ENCODE measurements around the gene INTS14.

INTS14 gene

DNA sequence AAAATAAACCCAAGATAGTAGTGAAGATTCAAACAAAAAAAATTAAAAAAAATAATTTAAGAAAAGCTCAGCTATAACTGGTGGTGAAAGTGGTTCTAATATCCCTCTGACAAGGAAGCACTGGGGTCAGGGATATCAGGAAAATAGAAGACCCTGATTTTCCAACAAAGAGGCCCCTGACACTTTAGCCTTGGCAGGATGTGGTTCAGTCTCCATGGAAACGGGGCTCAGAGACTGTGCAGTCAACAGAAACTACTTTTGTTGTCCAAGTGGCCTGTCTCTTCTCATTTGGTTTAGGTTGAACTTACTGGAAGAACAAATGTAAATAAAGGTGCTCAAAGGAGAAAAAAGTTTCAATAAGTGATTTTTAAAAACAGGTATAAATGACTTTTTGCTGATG, 27.2 kb downstream of the INTS14 start:
- TF ChIP-seq, protein P1, sequence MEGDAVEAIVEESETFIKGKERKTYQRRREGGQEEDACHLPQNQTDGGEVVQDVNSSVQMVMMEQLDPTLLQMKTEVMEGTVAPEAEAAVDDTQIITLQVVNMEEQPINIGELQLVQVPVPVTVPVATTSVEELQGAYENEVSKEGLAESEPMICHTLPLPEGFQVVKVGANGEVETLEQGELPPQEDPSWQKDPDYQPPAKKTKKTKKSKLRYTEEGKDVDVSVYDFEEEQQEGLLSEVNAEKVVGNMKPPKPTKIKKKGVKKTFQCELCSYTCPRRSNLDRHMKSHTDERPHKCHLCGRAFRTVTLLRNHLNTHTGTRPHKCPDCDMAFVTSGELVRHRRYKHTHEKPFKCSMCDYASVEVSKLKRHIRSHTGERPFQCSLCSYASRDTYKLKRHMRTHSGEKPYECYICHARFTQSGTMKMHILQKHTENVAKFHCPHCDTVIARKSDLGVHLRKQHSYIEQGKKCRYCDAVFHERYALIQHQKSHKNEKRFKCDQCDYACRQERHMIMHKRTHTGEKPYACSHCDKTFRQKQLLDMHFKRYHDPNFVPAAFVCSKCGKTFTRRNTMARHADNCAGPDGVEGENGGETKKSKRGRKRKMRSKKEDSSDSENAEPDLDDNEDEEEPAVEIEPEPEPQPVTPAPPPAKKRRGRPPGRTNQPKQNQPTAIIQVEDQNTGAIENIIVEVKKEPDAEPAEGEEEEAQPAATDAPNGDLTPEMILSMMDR (IDR thresholded peaks at IDR 0.05; ENCODE audit: low read depth, low read length), result no peak
- peak; percentile 46 to 71 for DNase-seq (ENCODE audit: low read depth in 2 of 2)
- H3K4me3 ChIP-seq (replicated peaks in 1 of 2; ENCODE audit: low read depth in 2 of 2, low read length in 2 of 2), result no peak overlapping the region

DNA sequence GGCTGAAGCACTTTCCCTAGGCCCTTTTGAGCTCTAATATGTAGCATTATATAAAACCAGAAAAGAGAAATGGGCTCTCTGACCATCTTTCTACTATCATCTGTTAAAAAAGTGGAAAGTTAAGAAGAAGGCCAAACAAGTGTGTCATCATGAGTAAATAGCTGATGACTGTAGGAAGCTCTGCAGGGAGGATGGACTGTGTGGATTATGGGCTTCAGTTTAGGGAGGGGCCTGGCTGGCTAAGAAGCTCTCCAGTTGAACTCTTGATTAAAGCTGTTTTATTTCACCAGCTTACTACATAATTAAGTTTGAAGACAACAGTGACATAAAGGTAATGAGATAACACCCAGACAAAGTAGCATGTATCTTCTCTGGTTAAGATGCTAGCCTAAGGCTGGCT, 30.6 kb downstream of the INTS14 start:
- no peak overlapping the region for H3K4me3 ChIP-seq (replicated peaks in 1 of 2; ENCODE audit: low read depth in 2 of 2, low read length in 2 of 2)
- peak; percentile 29 to 73 for DNase-seq (ENCODE audit: low read depth in 2 of 2)
- TF ChIP-seq, protein P1 (IDR thresholded peaks at IDR 0.05; ENCODE audit: low read depth, low read length), result no peak

DNA sequence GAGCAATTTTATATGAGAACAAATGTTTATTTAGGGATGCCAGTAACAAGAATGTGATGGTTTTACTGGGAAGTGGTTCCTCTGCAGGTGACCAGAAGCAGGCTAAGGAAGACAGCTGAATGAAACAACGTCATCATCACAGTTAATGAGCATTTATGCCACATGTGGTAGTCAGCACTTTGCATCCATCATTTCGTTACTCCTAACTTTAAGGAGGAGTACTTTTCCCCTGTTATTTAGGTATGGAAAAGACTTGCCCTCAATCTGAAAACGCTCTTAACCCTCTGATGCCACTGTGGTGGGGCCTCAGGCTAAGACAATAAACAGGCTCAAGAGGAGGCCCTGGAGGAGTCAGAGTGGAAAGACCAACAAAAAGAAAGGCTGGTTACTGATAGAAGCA, 31.2 kb downstream of the INTS14 start:
- TF ChIP-seq, protein P1 (IDR thresholded peaks at IDR 0.05; ENCODE audit: low read depth, low read length), result no peak
- DNase-seq (ENCODE audit: low read depth in 2 of 2), result no peak
- no peak overlapping the region for H3K4me3 ChIP-seq (replicated peaks in 1 of 2; ENCODE audit: low read depth in 2 of 2, low read length in 2 of 2)

DNA sequence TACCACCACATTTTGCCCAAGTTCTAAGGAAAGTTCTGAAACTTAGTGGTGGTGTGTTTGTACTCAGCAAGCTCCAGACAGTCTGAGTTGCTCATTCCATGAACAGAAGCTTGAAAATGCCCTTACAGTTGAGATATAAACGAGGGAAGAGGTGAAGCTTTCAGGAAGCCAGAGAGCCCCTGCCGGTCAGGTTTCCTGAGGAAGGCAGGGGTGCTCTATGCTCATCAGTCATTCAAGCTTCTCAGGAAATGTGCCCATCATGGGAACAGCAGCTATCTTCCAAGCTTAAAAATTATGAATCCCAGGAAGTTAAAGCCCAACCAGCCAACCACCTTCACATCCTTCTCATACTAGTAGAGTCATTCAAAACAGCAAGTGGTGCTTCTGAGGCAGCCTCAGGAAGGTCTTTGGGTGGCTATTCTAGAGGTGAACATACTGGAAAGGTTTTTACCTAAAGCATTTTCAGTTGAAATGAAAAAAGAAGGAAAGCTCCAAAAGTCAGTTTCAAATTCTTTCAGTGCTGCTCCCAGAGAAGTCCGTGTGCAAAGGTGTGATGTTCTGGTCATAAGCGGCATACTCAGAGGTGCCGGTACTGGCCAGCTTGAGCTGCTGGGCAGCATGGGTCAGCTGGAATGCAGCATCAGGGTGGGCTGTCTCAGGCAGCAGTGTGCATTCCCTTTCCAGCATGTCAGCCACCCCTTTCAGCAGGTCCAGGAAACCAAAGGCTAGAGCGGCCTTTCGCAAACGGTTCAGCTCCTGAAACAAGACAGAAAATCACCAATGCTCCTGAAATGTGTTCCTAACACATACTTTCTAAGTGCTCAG, 31.8 kb downstream of the INTS14 start:
- DNase-seq (ENCODE audit: low read depth in 2 of 2), result no peak
- TF ChIP-seq, protein P1 (IDR thresholded peaks at IDR 0.05; ENCODE audit: low read depth, low read length), result no peak
- H3K4me3 ChIP-seq (replicated peaks in 1 of 2; ENCODE audit: low read depth in 2 of 2, low read length in 2 of 2), result no peak overlapping the region

DNA sequence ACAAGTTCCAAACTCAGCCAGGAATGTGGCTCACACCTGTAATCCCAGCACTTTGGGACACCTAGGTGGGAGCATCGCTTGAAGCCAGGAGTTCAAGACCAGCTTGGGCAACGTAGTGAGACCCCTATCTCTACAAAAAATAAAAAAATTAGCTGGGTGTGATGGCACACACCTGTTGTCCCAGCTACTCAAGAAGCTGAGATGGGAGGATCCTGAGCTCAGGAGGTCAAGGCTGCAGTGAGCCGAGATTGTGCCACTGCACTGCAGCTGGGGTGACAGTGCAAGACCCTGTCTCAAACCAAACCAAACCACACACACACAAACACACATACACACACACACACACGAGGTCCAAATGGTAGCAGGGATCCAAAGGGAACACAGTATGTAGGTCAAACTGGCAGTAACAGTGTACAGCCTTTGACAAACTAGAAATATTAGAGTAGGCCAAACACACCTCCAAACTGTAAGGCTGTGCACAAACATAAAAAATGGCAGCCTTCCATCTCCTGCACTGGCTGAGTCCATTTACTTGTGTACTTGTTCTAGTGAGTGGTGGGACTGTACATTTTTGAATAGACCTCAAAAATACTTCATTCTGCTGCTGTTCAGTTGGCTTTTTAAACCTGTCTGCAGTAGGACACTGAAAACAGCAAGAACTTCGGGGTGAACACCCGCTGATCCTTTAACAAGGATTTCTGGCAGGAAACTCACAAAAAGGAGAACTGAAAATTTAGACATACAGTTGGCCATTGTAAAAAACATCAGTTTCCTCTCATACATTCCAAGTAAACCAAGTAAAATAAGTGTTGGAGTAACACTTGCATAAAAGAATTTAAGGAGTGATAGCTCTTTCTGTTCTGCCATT, 33.6 kb downstream of the INTS14 start:
- DNase-seq (ENCODE audit: low read depth in 2 of 2), result no peak
- H3K4me3 ChIP-seq (replicated peaks in 1 of 2; ENCODE audit: low read depth in 2 of 2, low read length in 2 of 2), result no peak overlapping the region
- TF ChIP-seq, protein P1 (IDR thresholded peaks at IDR 0.05; ENCODE audit: low read depth, low read length), result no peak

DNA sequence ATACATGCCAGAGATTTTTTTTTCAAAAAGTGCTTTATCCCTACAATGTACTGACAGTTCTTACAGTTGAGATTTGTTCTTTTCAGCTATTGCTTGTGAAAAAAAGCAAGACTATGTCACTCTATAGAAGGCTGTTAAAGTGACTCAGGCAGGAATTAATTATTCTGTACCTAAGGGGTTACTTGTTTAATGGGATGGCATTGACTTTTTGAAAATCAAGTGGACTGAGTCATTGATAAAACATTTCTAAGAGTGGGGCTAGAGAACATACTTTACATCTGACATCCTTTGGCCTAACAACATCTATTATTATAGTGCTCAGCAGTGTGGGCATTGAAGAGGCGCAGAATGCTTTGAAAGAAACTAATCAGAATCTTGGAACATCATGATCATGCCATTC, 34.3 kb downstream of the INTS14 start:
- TF ChIP-seq, protein P1 (IDR thresholded peaks at IDR 0.05; ENCODE audit: low read depth, low read length), result no peak
- H3K4me3 ChIP-seq (replicated peaks in 1 of 2; ENCODE audit: low read depth in 2 of 2, low read length in 2 of 2), result no peak overlapping the region
- peak; percentile 41 to 64 for DNase-seq (ENCODE audit: low read depth in 2 of 2)
